Brain microvascular endothelial cell (primary cell): ENCODE measurements around the gene HPS4.

ENCODE experiments used
- DNase-seq: peaks from one replicate; pipeline ENCODE4 v3.0.0-alpha.2; 2020
- H3K27ac ChIP-seq: fragments of 250-450 bp; sonication (Bioruptor Pico); 2 replicates; pipeline ENCODE4 v1.5.1; 2020; ENCODE audit warnings: mild to moderate bottlenecking, moderate library complexity
- H3K27me3 ChIP-seq: fragments of 250-450 bp; sonication (Bioruptor Pico); replicated peaks from 2 replicates; pipeline ENCODE4 v1.5.1; 2020; ENCODE audit warnings: mild to moderate bottlenecking
- H3K36me3 ChIP-seq: fragments of 250-450 bp; sonication (Bioruptor Pico); replicated peaks from 2 replicates; pipeline ENCODE4 v1.5.1; 2020; ENCODE audit warnings: mild to moderate bottlenecking
- H3K4me3 ChIP-seq: 2 replicates; pipeline ENCODE4 v1.5.1; 2011; ENCODE audit warnings: low read depth, mild to moderate bottlenecking, control low read depth, low read length, moderate library complexity
- in situ Hi-C: cut with HindIII; loops from 2 replicates; pipeline ENCODE4 v1.10.0; 2017; ENCODE audit warnings: low sequenced_read_pairs, low pct_ligation_motif_present
- TF ChIP-seq, protein P1 (sequence below): IDR thresholded peaks from 2 replicates; pipeline ENCODE4 v1.5.1; 2011; ENCODE audit warnings: low read depth, mild to moderate bottlenecking, moderate library complexity, low read length, control low read depth, inconsistent platforms; ENCODE audit errors: missing control alignments

Gene HPS4

DNA sequence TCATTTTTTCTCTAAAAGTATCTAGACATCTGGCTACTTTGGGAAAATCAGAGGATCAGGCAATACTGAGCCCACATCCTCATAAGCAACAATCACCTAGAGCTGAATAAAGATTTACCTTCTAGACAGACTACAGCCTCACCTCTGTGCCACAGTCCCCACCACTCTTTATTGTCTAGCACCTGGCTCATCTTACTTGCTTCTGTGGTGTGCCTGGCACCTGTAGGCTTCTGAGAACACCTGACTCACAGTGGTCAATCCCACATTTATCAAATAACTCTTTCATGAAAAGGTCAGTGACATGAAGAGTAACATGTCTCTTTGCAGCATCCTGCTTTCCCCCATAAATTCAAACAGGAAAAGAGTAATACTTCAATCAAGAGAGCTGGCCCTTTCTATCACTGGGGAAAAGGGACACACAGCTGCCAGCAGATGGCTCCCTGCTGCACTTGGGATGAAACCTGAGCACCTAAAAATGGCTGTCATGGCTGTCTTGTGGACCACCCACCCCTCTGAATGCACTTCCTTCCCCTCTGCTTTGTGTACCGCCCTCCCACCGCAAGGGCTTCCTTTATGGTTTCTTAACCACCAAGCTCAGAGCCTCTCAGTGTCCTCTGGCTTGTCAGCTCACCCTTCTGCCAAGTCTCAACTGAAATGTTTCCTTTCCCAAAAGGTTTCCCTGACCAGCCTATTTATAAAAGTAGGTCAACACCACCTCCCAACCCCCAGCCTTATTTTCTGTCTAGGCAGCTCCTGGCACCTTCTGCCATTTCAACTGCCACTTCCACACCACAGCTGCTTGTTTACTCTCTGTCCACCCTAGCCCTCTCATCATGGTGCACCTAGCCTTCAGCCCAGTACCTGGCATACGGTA, 19.3 kb upstream of the HPS4 start:
- peak; percentile 34 for DNase-seq
- H3K36me3 ChIP-seq, result peaks cover 72% of the 10 kb centered on the region

DNA sequence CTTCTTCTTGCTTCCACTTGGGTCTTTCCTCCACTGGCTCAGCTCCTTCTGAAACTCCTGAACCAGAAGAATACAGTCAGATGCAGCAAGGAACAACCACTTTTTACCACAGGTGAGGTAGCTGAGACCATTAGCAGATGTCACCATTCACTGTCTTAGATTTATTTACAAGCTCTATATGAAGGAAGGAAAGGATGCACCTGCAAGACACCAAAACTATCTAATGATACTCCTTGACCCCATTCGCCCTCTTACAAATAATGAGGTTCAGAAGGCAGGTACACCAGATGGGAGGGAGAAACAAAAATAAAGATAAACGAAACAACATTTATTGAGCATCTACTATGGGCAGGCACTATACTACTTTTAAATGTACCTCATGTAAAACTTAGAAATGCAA, 18.4 kb upstream of the HPS4 start:
- in situ Hi-C loops, result no loop called here
- H3K36me3 ChIP-seq, result peaks cover 77% of the 10 kb centered on the region
- TF ChIP-seq, protein P1, sequence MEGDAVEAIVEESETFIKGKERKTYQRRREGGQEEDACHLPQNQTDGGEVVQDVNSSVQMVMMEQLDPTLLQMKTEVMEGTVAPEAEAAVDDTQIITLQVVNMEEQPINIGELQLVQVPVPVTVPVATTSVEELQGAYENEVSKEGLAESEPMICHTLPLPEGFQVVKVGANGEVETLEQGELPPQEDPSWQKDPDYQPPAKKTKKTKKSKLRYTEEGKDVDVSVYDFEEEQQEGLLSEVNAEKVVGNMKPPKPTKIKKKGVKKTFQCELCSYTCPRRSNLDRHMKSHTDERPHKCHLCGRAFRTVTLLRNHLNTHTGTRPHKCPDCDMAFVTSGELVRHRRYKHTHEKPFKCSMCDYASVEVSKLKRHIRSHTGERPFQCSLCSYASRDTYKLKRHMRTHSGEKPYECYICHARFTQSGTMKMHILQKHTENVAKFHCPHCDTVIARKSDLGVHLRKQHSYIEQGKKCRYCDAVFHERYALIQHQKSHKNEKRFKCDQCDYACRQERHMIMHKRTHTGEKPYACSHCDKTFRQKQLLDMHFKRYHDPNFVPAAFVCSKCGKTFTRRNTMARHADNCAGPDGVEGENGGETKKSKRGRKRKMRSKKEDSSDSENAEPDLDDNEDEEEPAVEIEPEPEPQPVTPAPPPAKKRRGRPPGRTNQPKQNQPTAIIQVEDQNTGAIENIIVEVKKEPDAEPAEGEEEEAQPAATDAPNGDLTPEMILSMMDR, result no peak

More for the DNA sequence above, 19.3 kb upstream of the HPS4 start:
- in situ Hi-C loops, result no loop called here
- H3K27me3 ChIP-seq, result no peaks in the 10 kb centered on the region
- H3K27ac ChIP-seq, result no peak overlapping the region
- H3K4me3 ChIP-seq, result no peak overlapping the region
- TF ChIP-seq, protein P1, result peak; percentile 84

DNA sequence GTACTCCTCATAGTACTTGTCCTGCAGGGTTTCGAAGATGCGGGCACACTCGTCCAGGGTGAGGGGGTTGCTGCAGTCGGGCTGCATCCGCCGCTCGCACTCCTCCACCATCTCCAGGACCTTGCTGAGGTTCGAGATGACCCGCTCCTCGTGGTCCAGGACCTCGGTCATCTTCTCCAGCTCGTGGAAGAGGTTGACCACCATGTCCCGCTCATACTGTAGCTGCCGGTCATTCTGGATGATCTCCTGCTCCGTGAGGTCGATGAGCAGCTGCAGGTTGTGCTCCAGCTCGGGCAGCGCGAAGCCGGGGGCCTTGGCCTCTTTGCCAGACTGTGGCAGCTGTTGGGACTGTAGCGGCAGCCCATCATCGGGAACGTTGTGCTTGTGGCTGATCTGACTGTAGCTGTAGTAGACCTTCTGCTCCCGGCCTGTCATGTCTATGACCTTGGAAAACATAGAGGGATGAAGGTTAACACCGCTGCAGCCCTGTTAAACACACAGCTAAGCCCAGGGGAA, 15.7 kb upstream of the HPS4 start:
- DNase-seq, result no peak
- in situ Hi-C loops, result no loop called here
- peak overlapping the region; percentile 94 for H3K27ac ChIP-seq
- TF ChIP-seq, protein P1, result no peak
- peaks cover 76% of the 10 kb centered on the region for H3K36me3 ChIP-seq
- H3K27me3 ChIP-seq, result no peaks in the 10 kb centered on the region
- H3K4me3 ChIP-seq, result no peak overlapping the region

More for the DNA sequence above, 18.4 kb upstream of the HPS4 start:
- DNase-seq, result no peak
- Histone ChIP-seq H3K4me3 (no peak overlapping the region), H3K27ac (no peak overlapping the region), H3K27me3 (no peaks in the 10 kb centered on the region)

DNA sequence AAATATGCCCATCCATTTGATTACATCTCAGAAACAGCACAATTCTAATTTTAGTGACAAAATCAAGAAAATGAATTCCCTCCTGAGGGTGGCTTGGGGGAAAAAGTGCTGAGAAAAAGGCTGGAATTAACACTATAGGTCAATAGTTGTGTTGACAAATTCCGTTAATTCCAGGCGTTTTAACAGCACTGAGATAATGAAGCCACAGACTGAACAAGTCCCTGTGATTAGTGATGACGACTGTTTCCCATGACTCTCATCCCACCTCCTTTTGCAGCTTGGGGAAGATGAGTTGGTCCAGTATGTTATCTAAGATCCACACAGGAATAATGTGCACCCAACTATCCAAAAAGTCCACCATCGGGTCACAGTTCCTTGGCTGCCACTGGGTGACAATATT, 12.9 kb upstream of the HPS4 start:
- no peak overlapping the region for H3K27ac ChIP-seq
- no peaks in the 10 kb centered on the region for H3K27me3 ChIP-seq
- H3K36me3 ChIP-seq, result peaks cover 81% of the 10 kb centered on the region
- in situ Hi-C loops, result no loop called here
- DNase-seq, result no peak
- no peak overlapping the region for H3K4me3 ChIP-seq
- TF ChIP-seq, protein P1, result no peak

DNA sequence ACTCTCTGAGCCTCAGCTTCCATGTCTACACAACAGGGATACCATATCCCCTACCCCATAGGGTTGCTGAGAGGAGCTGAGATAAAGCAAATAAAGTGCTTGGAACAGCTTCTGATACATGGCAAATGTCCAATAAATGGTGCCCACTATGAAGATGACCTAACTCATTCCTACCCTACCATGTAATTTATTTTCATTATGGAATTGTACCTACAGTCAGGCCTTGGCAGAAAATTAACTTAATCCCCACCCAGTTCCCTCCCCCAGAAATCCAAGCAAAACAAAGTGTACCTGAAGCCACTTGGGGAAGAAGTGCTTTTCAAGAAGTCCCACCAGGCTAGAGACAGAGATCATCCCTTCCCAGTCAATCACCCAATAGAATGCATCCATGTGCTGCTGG, 10.9 kb upstream of the HPS4 start:
- in situ Hi-C loops, result no loop called here
- Histone ChIP-seq H3K27me3 (no peaks in the 10 kb centered on the region), H3K4me3 (no peak overlapping the region), H3K36me3 (peaks cover 83% of the 10 kb centered on the region), H3K27ac (no peak overlapping the region)
- no peak for DNase-seq
- TF ChIP-seq, protein P1, result no peak
